ENCODE data around the gene ETV7.

The ETV7 gene

GRCh38 chr6:36326356-36326995 is 61.0 kb downstream of the ETV7 start:
- Histone ChIP-seq H3K4me3 (ENCODE audit: low read depth, low read length) (no peak overlapping the region), H3K36me3 (ENCODE audit: control insufficient read depth, insufficient read depth, low read length) (no peaks in the 10 kb centered on the region), H3K4me1 (ENCODE audit: control insufficient read depth, insufficient read depth, low read length) (peaks cover 7% of the 10 kb centered on the region), H3K9ac (ENCODE audit: low read depth, low read length) (no peak overlapping the region), H3K27me3 (ENCODE audit: control insufficient read depth, insufficient read depth, low read length) (no peaks in the 10 kb centered on the region), H3K9me3 (ENCODE audit: control insufficient read depth, insufficient read depth, low read length) (no peaks in the 10 kb centered on the region)

GRCh38 chr6:36324715-36325114 is 62.8 kb downstream of the ETV7 start:
- H3K4me3 ChIP-seq (ENCODE audit: low read depth, low read length) = no peak overlapping the region
- H3K9ac ChIP-seq (ENCODE audit: low read depth, low read length) = no peak overlapping the region
- no peaks in the 10 kb centered on the region for H3K36me3 ChIP-seq (ENCODE audit: control insufficient read depth, insufficient read depth, low read length)
- H3K27me3 ChIP-seq (ENCODE audit: control insufficient read depth, insufficient read depth, low read length) = no peaks in the 10 kb centered on the region
- H3K9me3 ChIP-seq (ENCODE audit: control insufficient read depth, insufficient read depth, low read length) = no peaks in the 10 kb centered on the region
- peaks cover 4% of the 10 kb centered on the region for H3K4me1 ChIP-seq (ENCODE audit: control insufficient read depth, insufficient read depth, low read length)

GRCh38 chr6:36324191-36324590 is 63.3 kb downstream of the ETV7 start:
- no peak overlapping the region for H3K4me3 ChIP-seq (ENCODE audit: low read depth, low read length)
- no peaks in the 10 kb centered on the region for H3K9me3 ChIP-seq (ENCODE audit: control insufficient read depth, insufficient read depth, low read length)
- no peak overlapping the region for H3K9ac ChIP-seq (ENCODE audit: low read depth, low read length)
- no peaks in the 10 kb centered on the region for H3K27me3 ChIP-seq (ENCODE audit: control insufficient read depth, insufficient read depth, low read length)
- H3K36me3 ChIP-seq (ENCODE audit: control insufficient read depth, insufficient read depth, low read length) = no peaks in the 10 kb centered on the region
- peaks cover 4% of the 10 kb centered on the region for H3K4me1 ChIP-seq (ENCODE audit: control insufficient read depth, insufficient read depth, low read length)

- Histone ChIP-seq H3K4me1 (ENCODE audit: control insufficient read depth, insufficient read depth, low read length) (peaks cover 4% of the 10 kb centered on the region), H3K9ac (ENCODE audit: low read depth, low read length) (no peak overlapping the region), H3K36me3 (ENCODE audit: control insufficient read depth, insufficient read depth, low read length) (no peaks in the 10 kb centered on the region)
Observed at GRCh38 chr6:36323062-36323461, 64.4 kb downstream of the ETV7 start.

GRCh38 chr6:36322591-36322990 is 64.9 kb downstream of the ETV7 start:
- Histone ChIP-seq H3K9ac (ENCODE audit: low read depth, low read length) (no peak overlapping the region), H3K27me3 (ENCODE audit: control insufficient read depth, insufficient read depth, low read length) (no peaks in the 10 kb centered on the region), H3K4me3 (ENCODE audit: low read depth, low read length) (no peak overlapping the region), H3K36me3 (ENCODE audit: control insufficient read depth, insufficient read depth, low read length) (no peaks in the 10 kb centered on the region), H3K9me3 (ENCODE audit: control insufficient read depth, insufficient read depth, low read length) (no peaks in the 10 kb centered on the region), H3K4me1 (ENCODE audit: control insufficient read depth, insufficient read depth, low read length) (peaks cover 3% of the 10 kb centered on the region)

More at GRCh38 chr6:36323062-36323461, 64.4 kb downstream of the ETV7 start:
- no peaks in the 10 kb centered on the region for H3K27me3 ChIP-seq (ENCODE audit: control insufficient read depth, insufficient read depth, low read length)
- H3K4me3 ChIP-seq (ENCODE audit: low read depth, low read length) = no peak overlapping the region
- H3K9me3 ChIP-seq (ENCODE audit: control insufficient read depth, insufficient read depth, low read length) = no peaks in the 10 kb centered on the region

- no peak overlapping the region for H3K4me3 ChIP-seq (ENCODE audit: low read depth, low read length)
- H3K9me3 ChIP-seq (ENCODE audit: control insufficient read depth, insufficient read depth, low read length) = no peaks in the 10 kb centered on the region
- no peaks in the 10 kb centered on the region for H3K4me1 ChIP-seq (ENCODE audit: control insufficient read depth, insufficient read depth, low read length)
- no peak overlapping the region for H3K9ac ChIP-seq (ENCODE audit: low read depth, low read length)
- no peaks in the 10 kb centered on the region for H3K36me3 ChIP-seq (ENCODE audit: control insufficient read depth, insufficient read depth, low read length)
- no peaks in the 10 kb centered on the region for H3K27me3 ChIP-seq (ENCODE audit: control insufficient read depth, insufficient read depth, low read length)
Observed at GRCh38 chr6:36320475-36320874, 67.0 kb downstream of the ETV7 start.

- Histone ChIP-seq H3K27me3 (ENCODE audit: control insufficient read depth, insufficient read depth, low read length) (no peaks in the 10 kb centered on the region), H3K9me3 (ENCODE audit: control insufficient read depth, insufficient read depth, low read length) (no peaks in the 10 kb centered on the region), H3K36me3 (ENCODE audit: control insufficient read depth, insufficient read depth, low read length) (no peaks in the 10 kb centered on the region), H3K9ac (ENCODE audit: low read depth, low read length) (no peak overlapping the region), H3K4me3 (ENCODE audit: low read depth, low read length) (no peak overlapping the region), H3K4me1 (ENCODE audit: control insufficient read depth, insufficient read depth, low read length) (no peaks in the 10 kb centered on the region)
Observed at GRCh38 chr6:36319821-36320220, 67.6 kb downstream of the ETV7 start.

- H3K27me3 ChIP-seq (ENCODE audit: control insufficient read depth, insufficient read depth, low read length) = no peaks in the 10 kb centered on the region
- H3K9ac ChIP-seq (ENCODE audit: low read depth, low read length) = no peak overlapping the region
- H3K4me1 ChIP-seq (ENCODE audit: control insufficient read depth, insufficient read depth, low read length) = no peaks in the 10 kb centered on the region
- no peaks in the 10 kb centered on the region for H3K9me3 ChIP-seq (ENCODE audit: control insufficient read depth, insufficient read depth, low read length)
- H3K4me3 ChIP-seq (ENCODE audit: low read depth, low read length) = no peak overlapping the region
- no peaks in the 10 kb centered on the region for H3K36me3 ChIP-seq (ENCODE audit: control insufficient read depth, insufficient read depth, low read length)
Observed at GRCh38 chr6:36319436-36319762, 68.1 kb downstream of the ETV7 start.

GRCh38 chr6:36318690-36319435 is 68.6 kb downstream of the ETV7 start:
- Histone ChIP-seq H3K27me3 (ENCODE audit: control insufficient read depth, insufficient read depth, low read length) (no peaks in the 10 kb centered on the region), H3K4me1 (ENCODE audit: control insufficient read depth, insufficient read depth, low read length) (peaks cover 2% of the 10 kb centered on the region), H3K9ac (ENCODE audit: low read depth, low read length) (no peak overlapping the region), H3K9me3 (ENCODE audit: control insufficient read depth, insufficient read depth, low read length) (no peaks in the 10 kb centered on the region), H3K36me3 (ENCODE audit: control insufficient read depth, insufficient read depth, low read length) (no peaks in the 10 kb centered on the region), H3K4me3 (ENCODE audit: low read depth, low read length) (no peak overlapping the region)

- Histone ChIP-seq H3K4me3 (ENCODE audit: low read depth, low read length) (no peak overlapping the region), H3K36me3 (ENCODE audit: control insufficient read depth, insufficient read depth, low read length) (no peaks in the 10 kb centered on the region), H3K4me1 (ENCODE audit: control insufficient read depth, insufficient read depth, low read length) (peaks cover 4% of the 10 kb centered on the region), H3K9ac (ENCODE audit: low read depth, low read length) (no peak overlapping the region), H3K27me3 (ENCODE audit: control insufficient read depth, insufficient read depth, low read length) (no peaks in the 10 kb centered on the region), H3K9me3 (ENCODE audit: control insufficient read depth, insufficient read depth, low read length) (no peaks in the 10 kb centered on the region)
Observed at GRCh38 chr6:36317623-36318022, 69.8 kb downstream of the ETV7 start.
